Endothelial cell (in vitro differentiated cells): ENCODE data around the gene CACNA1C. TPM values are rescaled to one million over a fixed set of nuclear protein-coding genes. Genes with fewer than 3 reads are reported as not detected.

Source experiments
- DNase-seq: peaks from one replicate; pipeline ENCODE4 v3.0.0; 2021; ENCODE audit warnings: low spot score
- H3K27ac Mint-ChIP-seq: one replicate; pipeline ENCODE4 v1.8.0; 2021; ENCODE audit warnings: mixed read lengths, inconsistent platforms; ENCODE audit not compliant: unreplicated experiment
- H3K27me3 Mint-ChIP-seq: one replicate; pipeline ENCODE4 v1.8.0; 2021; ENCODE audit warnings: mild to moderate bottlenecking, moderate library complexity, mixed read lengths, inconsistent platforms; ENCODE audit not compliant: unreplicated experiment
- H3K36me3 Mint-ChIP-seq: one replicate; pipeline ENCODE4 v1.8.0; 2021; ENCODE audit warnings: mild to moderate bottlenecking, low read depth, mixed read lengths, inconsistent platforms; ENCODE audit not compliant: unreplicated experiment
- H3K4me1 Mint-ChIP-seq: one replicate; pipeline ENCODE4 v1.8.0; 2021; ENCODE audit warnings: mild to moderate bottlenecking, mixed read lengths, inconsistent platforms; ENCODE audit not compliant: unreplicated experiment
- H3K4me3 Mint-ChIP-seq: one replicate; pipeline ENCODE4 v1.8.0; 2021; ENCODE audit warnings: mild to moderate bottlenecking, mixed read lengths, inconsistent platforms; ENCODE audit not compliant: unreplicated experiment
- H3K9me3 Mint-ChIP-seq: one replicate; pipeline ENCODE4 v1.8.0; 2021; ENCODE audit warnings: mixed read lengths, inconsistent platforms; ENCODE audit not compliant: unreplicated experiment
- total RNA-seq: library from RNA; stranded (reverse); fragmentation: NEBNext Ultra II Directional; extraction: Animal tissue kit (Norgen Biotek cat#: 25700); gene quantifications from one replicate; pipeline ENCODE4 v1.2.1, GENCODE V29; 2021; ENCODE audit not compliant: unreplicated experiment
- TF ChIP-seq, protein P1 (sequence below): fragments of 200-600 bp; sonication (generic); IDR thresholded peaks from one replicate; pipeline ENCODE4 v1.5.0; 2021; ENCODE audit warnings: antibody characterized with exemption; ENCODE audit not compliant: unreplicated experiment

Gene CACNA1C
- total RNA-seq, 1 donor from 2014 or later: 11.1 TPM

DNA sequence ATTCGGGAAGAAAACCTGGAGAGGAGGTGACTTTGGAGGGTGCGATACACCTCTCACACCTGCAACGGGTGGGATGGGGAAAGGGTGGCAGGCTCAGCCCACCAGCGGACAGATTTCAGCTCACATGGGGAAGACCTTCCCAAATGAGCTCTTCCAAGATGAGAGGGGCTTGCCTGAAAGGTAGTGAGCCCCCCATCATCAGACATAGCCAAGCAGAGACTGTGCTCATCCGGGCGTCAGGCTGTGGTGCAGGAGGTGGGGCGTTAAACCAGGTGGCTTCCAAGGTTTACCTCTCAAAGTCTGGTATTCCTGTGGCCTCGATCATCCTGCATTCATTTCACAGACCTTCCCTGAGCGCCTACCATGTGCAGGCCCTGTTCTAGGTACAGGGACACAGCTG, 636.6 kb downstream of the CACNA1C start:
- TF ChIP-seq, protein P1, sequence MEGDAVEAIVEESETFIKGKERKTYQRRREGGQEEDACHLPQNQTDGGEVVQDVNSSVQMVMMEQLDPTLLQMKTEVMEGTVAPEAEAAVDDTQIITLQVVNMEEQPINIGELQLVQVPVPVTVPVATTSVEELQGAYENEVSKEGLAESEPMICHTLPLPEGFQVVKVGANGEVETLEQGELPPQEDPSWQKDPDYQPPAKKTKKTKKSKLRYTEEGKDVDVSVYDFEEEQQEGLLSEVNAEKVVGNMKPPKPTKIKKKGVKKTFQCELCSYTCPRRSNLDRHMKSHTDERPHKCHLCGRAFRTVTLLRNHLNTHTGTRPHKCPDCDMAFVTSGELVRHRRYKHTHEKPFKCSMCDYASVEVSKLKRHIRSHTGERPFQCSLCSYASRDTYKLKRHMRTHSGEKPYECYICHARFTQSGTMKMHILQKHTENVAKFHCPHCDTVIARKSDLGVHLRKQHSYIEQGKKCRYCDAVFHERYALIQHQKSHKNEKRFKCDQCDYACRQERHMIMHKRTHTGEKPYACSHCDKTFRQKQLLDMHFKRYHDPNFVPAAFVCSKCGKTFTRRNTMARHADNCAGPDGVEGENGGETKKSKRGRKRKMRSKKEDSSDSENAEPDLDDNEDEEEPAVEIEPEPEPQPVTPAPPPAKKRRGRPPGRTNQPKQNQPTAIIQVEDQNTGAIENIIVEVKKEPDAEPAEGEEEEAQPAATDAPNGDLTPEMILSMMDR: no peak
- peaks cover 18% of the 10 kb centered on the region for H3K4me1 Mint-ChIP-seq
- no peak overlapping the region for H3K27ac Mint-ChIP-seq
- DNase-seq: no peak
- peak overlapping the region; percentile 67 for H3K4me3 Mint-ChIP-seq
- peaks cover 14% of the 10 kb centered on the region for H3K27me3 Mint-ChIP-seq
- H3K36me3 Mint-ChIP-seq: peaks cover 14% of the 10 kb centered on the region
- H3K9me3 Mint-ChIP-seq: no peaks in the 10 kb centered on the region

DNA sequence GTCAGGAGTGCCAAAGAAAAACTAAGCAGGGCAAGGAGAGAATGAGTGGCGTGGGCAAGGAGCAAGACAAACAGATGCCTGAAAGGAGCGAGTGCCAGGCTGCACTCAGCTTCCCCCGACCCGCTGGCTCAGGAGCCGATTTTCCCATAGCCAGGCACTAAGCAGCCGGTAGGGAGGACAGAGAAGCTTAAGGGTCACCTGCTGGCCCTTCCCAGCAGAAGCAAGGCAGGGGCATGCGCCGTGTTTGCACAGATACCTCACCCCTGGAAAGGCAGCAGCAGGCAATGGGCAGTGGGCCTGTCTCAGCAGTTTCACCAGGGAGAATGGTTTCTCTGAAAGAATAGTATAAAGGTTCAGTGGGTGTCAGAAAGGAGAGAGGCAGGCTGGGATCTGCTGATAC, 637.1 kb downstream of the CACNA1C start:
- TF ChIP-seq, protein P1: no peak
- Mint-ChIP-seq H3K27ac (no peak overlapping the region), H3K4me3 (peak overlapping the region; percentile 48), H3K9me3 (no peaks in the 10 kb centered on the region), H3K4me1 (peaks cover 18% of the 10 kb centered on the region), H3K36me3 (peaks cover 13% of the 10 kb centered on the region), H3K27me3 (peaks cover 14% of the 10 kb centered on the region)
- no peak for DNase-seq

DNA sequence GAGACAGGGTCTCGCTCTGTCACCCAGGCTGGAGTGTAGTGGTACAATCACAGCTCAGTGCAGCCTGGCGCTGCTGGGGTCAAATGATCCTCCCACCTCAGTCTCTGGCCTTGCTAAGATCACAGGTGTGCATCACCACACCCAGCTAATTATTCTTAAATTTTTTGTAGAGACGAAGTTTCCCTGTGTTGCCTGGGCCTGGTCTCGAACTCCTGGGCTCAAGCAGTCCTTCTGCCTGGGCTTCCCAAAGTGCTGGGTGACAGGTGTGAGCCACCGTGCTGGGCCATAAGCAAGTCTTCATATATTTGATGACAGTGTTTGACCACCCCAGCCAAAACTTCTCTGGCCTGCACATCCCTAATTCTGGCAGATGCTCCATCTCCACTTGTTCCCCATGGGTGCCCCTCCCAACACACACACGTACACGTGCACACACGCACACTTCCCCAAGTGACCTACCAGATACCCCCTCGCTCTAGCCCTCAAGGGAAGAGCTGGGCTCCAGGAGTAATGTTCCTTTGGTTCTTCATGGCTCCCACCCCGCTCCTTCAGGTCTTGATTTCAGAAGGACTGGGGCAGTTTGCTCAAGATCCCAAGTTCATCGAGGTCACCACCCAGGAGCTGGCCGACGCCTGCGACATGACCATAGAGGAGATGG, 637.7 kb downstream of the CACNA1C start:
- H3K4me3 Mint-ChIP-seq: peak overlapping the region; percentile 89
- peaks cover 13% of the 10 kb centered on the region for H3K36me3 Mint-ChIP-seq
- DNase-seq: no peak
- H3K27me3 Mint-ChIP-seq: peaks cover 14% of the 10 kb centered on the region
- peaks cover 18% of the 10 kb centered on the region for H3K4me1 Mint-ChIP-seq
- TF ChIP-seq, protein P1: no peak
- no peak overlapping the region for H3K27ac Mint-ChIP-seq
- H3K9me3 Mint-ChIP-seq: no peaks in the 10 kb centered on the region

DNA sequence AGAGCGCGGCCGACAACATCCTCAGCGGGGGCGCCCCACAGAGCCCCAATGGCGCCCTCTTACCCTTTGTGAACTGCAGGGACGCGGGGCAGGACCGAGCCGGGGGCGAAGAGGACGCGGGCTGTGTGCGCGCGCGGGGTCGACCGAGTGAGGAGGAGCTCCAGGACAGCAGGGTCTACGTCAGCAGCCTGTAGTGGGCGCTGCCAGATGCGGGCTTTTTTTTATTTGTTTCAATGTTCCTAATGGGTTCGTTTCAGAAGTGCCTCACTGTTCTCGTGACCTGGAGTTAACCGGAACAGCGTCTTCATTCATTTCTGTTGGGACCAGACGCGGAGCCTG, 638.2 kb downstream of the CACNA1C start:
- peak; percentile 47 for DNase-seq
- no peaks in the 10 kb centered on the region for H3K9me3 Mint-ChIP-seq
- peaks cover 14% of the 10 kb centered on the region for H3K27me3 Mint-ChIP-seq
- H3K4me1 Mint-ChIP-seq: peaks cover 18% of the 10 kb centered on the region
- TF ChIP-seq, protein P1: no peak
- peaks cover 13% of the 10 kb centered on the region for H3K36me3 Mint-ChIP-seq
- no peak overlapping the region for H3K27ac Mint-ChIP-seq
- peak overlapping the region; percentile 89 for H3K4me3 Mint-ChIP-seq

DNA sequence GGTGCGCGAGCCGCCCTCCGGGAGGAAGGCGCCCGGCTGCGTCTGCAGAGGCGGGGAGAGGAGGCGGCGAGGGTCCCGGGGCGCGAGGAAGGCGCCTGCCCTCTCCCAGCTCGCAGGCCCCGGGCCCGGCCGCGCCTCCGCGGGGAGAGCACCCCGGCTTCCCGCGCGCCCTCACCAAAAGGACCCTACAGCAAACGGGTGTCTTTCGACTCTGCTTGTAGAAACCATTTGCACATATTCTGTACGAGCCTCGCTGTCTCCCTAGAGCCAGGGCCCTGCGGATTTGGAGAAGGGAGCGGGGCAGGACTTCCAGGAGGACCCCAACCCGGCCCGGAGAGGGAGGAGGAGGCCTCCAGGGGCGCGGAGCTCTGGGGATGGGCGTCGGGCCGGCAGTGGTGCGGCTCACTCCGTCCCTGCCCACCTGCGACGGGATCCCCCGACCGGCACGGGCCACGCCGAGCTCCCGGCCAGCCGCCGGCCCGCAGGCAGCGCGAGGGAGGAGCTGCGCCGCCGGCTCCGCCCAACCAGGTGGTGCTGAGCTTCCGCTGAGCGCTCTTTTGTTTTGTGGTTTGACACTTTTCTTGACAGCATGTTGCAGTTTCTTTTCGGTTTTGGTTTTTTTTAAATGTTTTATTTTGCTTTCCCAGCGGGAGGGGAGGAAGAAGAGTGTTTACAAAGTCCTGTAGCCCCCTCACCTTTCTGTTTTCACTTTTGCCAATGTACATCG, 638.7 kb downstream of the CACNA1C start:
- TF ChIP-seq, protein P1: no peak
- no peaks in the 10 kb centered on the region for H3K9me3 Mint-ChIP-seq
- H3K27ac Mint-ChIP-seq: peak overlapping the region; percentile 70
- peaks cover 13% of the 10 kb centered on the region for H3K36me3 Mint-ChIP-seq
- H3K27me3 Mint-ChIP-seq: peaks cover 14% of the 10 kb centered on the region
- H3K4me3 Mint-ChIP-seq: peak overlapping the region; percentile 91
- peak; percentile 41 for DNase-seq
- peaks cover 18% of the 10 kb centered on the region for H3K4me1 Mint-ChIP-seq
